ENCODE data around the gene NEDD4L. TPM values are rescaled to one million over a fixed set of nuclear protein-coding genes. Genes with fewer than 3 reads are reported as not detected.

The NEDD4L gene
- total RNA-seq, 2 experiments from 2014 or later: 11.2 to 13.7 TPM

GRCh38 chr18:58386780-58387179 is 342.8 kb downstream of the NEDD4L start:
- Mint-ChIP-seq H3K9me3 (no peaks in the 10 kb centered on the region), H3K27me3 (no peaks in the 10 kb centered on the region), H3K27ac (no peak overlapping the region), H3K4me1 (ENCODE audit: low read depth) (no peaks in the 10 kb centered on the region), H3K4me3 (no peak overlapping the region), H3K36me3 (ENCODE audit: low read depth) (no peaks in the 10 kb centered on the region)
- no peaks in the 10 kb centered on the region for H3K9me3 ChIP-seq (ENCODE audit: control insufficient read depth in 1 of 2, insufficient read depth in 1 of 2, low read length in 2 of 2)
- intact Hi-C loops (cut with DNase I, micrococcal nuclease): no loop called here
- H3K36me3 ChIP-seq (ENCODE audit: insufficient read depth, low read length): no peaks in the 10 kb centered on the region
- no peak overlapping the region for H3K4me3 ChIP-seq (ENCODE audit: low read length)
- H3K27ac ChIP-seq (ENCODE audit: low read depth in 1 of 2, low read length in 2 of 2): no peak overlapping the region
- H3K27me3 ChIP-seq (ENCODE audit: control insufficient read depth in 1 of 2, insufficient read depth in 2 of 2, low read length in 2 of 2): no peaks in the 10 kb centered on the region
- no peak for TF ChIP-seq CTCF (IDR thresholded peaks at IDR 0.05)
- H3K4me1 ChIP-seq (ENCODE audit: insufficient read depth, low read length): no peaks in the 10 kb centered on the region
- ATAC-seq (ENCODE audit: poor library complexity) (no peak), DNase-seq (no peak)
- ChIA-PET POLR2A (no interaction called here), CTCF (no interaction called here)

- no peak for TF ChIP-seq CTCF (IDR thresholded peaks at IDR 0.05)
- Mint-ChIP-seq H3K36me3 (ENCODE audit: low read depth) (no peaks in the 10 kb centered on the region), H3K9me3 (no peaks in the 10 kb centered on the region), H3K27me3 (no peaks in the 10 kb centered on the region), H3K27ac (no peak overlapping the region), H3K4me3 (no peak overlapping the region), H3K4me1 (ENCODE audit: low read depth) (no peaks in the 10 kb centered on the region)
- DNase-seq (no peak), ATAC-seq (ENCODE audit: poor library complexity) (no peak)
- Histone ChIP-seq H3K9me3 (ENCODE audit: control insufficient read depth in 1 of 2, insufficient read depth in 1 of 2, low read length in 2 of 2) (no peaks in the 10 kb centered on the region), H3K27ac (ENCODE audit: low read depth in 1 of 2, low read length in 2 of 2) (no peak overlapping the region), H3K27me3 (ENCODE audit: control insufficient read depth in 1 of 2, insufficient read depth in 2 of 2, low read length in 2 of 2) (no peaks in the 10 kb centered on the region), H3K4me3 (ENCODE audit: low read length) (no peak overlapping the region), H3K4me1 (ENCODE audit: insufficient read depth, low read length) (no peaks in the 10 kb centered on the region), H3K36me3 (ENCODE audit: insufficient read depth, low read length) (no peaks in the 10 kb centered on the region)
- POLR2A ChIA-PET: no interaction called here
- CTCF ChIA-PET: no interaction called here
- intact Hi-C loops (cut with DNase I, micrococcal nuclease): no loop called here
Measured at GRCh38 chr18:58387716-58388115, 343.7 kb downstream of the NEDD4L start.

GRCh38 chr18:58388736-58389135 is 344.7 kb downstream of the NEDD4L start:
- ChIA-PET CTCF (no interaction called here), POLR2A (no interaction called here)
- H3K36me3 ChIP-seq (ENCODE audit: insufficient read depth, low read length): no peaks in the 10 kb centered on the region
- Mint-ChIP-seq H3K4me3 (no peak overlapping the region), H3K27me3 (no peaks in the 10 kb centered on the region), H3K36me3 (ENCODE audit: low read depth) (no peaks in the 10 kb centered on the region), H3K9me3 (no peaks in the 10 kb centered on the region), H3K4me1 (ENCODE audit: low read depth) (no peaks in the 10 kb centered on the region), H3K27ac (no peak overlapping the region)
- no peak for ATAC-seq (ENCODE audit: poor library complexity)
- TF ChIP-seq CTCF (IDR thresholded peaks at IDR 0.05): no peak
- intact Hi-C loops (cut with DNase I, micrococcal nuclease): no loop called here
- H3K9me3 ChIP-seq (ENCODE audit: control insufficient read depth in 1 of 2, insufficient read depth in 1 of 2, low read length in 2 of 2): no peaks in the 10 kb centered on the region
- no peaks in the 10 kb centered on the region for H3K4me1 ChIP-seq (ENCODE audit: insufficient read depth, low read length)
- no peak overlapping the region for H3K27ac ChIP-seq (ENCODE audit: low read depth in 1 of 2, low read length in 2 of 2)
- DNase-seq: no peak
- H3K4me3 ChIP-seq (ENCODE audit: low read length): no peak overlapping the region
- H3K27me3 ChIP-seq (ENCODE audit: control insufficient read depth in 1 of 2, insufficient read depth in 2 of 2, low read length in 2 of 2): no peaks in the 10 kb centered on the region

Data from CD4-positive, alpha-beta T cell (primary cell).